Measurements from ENCODE around the gene AKAP9.

The AKAP9 gene

GRCh38 chr7:92035576-92035975 is 94.9 kb downstream of the AKAP9 start:
- no peak overlapping the region for H3K4me3 ChIP-seq (ENCODE audit: low read length)
- no peaks in the 10 kb centered on the region for H3K4me1 ChIP-seq (ENCODE audit: control insufficient read depth, low read length)
- no peaks in the 10 kb centered on the region for H3F3A ChIP-seq (ENCODE audit: control insufficient read depth, insufficient read depth)
- no peaks in the 10 kb centered on the region; the same call in 1 of the 2 replicates for H3K9me2 ChIP-seq (replicated peaks; ENCODE audit: control insufficient read depth, low read length)
- H3K9me3 ChIP-seq (ENCODE audit: control insufficient read depth, insufficient read depth, low read length): no peaks in the 10 kb centered on the region
- H3K27me3 ChIP-seq (ENCODE audit: control insufficient read depth, low read length): no peaks in the 10 kb centered on the region
- H3K36me3 ChIP-seq (ENCODE audit: control insufficient read depth, low read length): peaks cover 23% of the 10 kb centered on the region
- no peak for TF ChIP-seq EZH2phosphoT487 (IDR thresholded peaks at IDR 0.05; ENCODE audit: borderline replicate concordance, low read length)
- TF ChIP-seq, protein P1, sequence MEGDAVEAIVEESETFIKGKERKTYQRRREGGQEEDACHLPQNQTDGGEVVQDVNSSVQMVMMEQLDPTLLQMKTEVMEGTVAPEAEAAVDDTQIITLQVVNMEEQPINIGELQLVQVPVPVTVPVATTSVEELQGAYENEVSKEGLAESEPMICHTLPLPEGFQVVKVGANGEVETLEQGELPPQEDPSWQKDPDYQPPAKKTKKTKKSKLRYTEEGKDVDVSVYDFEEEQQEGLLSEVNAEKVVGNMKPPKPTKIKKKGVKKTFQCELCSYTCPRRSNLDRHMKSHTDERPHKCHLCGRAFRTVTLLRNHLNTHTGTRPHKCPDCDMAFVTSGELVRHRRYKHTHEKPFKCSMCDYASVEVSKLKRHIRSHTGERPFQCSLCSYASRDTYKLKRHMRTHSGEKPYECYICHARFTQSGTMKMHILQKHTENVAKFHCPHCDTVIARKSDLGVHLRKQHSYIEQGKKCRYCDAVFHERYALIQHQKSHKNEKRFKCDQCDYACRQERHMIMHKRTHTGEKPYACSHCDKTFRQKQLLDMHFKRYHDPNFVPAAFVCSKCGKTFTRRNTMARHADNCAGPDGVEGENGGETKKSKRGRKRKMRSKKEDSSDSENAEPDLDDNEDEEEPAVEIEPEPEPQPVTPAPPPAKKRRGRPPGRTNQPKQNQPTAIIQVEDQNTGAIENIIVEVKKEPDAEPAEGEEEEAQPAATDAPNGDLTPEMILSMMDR (IDR thresholded peaks at IDR 0.05; ENCODE audit: low read depth, low read length, poor library complexity, severe bottlenecking): no peak
- H4K20me1 ChIP-seq (ENCODE audit: control insufficient read depth, insufficient read depth, low read depth, low read length): no peaks in the 10 kb centered on the region
- H3K4me2 ChIP-seq (ENCODE audit: low read length): no peak overlapping the region
- no peak overlapping the region for H3K27ac ChIP-seq (ENCODE audit: low read depth, low read length)
- H3K79me2 ChIP-seq (ENCODE audit: control insufficient read depth, low read length): no peaks in the 10 kb centered on the region

- H3K4me1 ChIP-seq (ENCODE audit: control insufficient read depth, low read length): peaks cover 4% of the 10 kb centered on the region; the same call in 1 of the 2 replicates
- no peaks in the 10 kb centered on the region for H3K9me2 ChIP-seq (replicated peaks; ENCODE audit: control insufficient read depth, low read length)
- no peak overlapping the region for H3K4me2 ChIP-seq (ENCODE audit: low read length)
- H3K27me3 ChIP-seq (ENCODE audit: control insufficient read depth, low read length): no peaks in the 10 kb centered on the region
- H3F3A ChIP-seq (ENCODE audit: control insufficient read depth, insufficient read depth): 0 out of 2 replicates have a peak, but pooled peaks cover 5% of the 10 kb centered on the region
- no peaks in the 10 kb centered on the region for H3K79me2 ChIP-seq (ENCODE audit: control insufficient read depth, low read length)
- no peaks in the 10 kb centered on the region for H4K20me1 ChIP-seq (ENCODE audit: control insufficient read depth, insufficient read depth, low read depth, low read length)
- no peak for TF ChIP-seq EZH2phosphoT487 (IDR thresholded peaks at IDR 0.05; ENCODE audit: borderline replicate concordance, low read length)
- TF ChIP-seq, protein P1 (IDR thresholded peaks at IDR 0.05; ENCODE audit: low read depth, low read length, poor library complexity, severe bottlenecking): no peak
- no peak overlapping the region for H3K27ac ChIP-seq (ENCODE audit: low read depth, low read length)
- peaks cover 40% of the 10 kb centered on the region for H3K36me3 ChIP-seq (ENCODE audit: control insufficient read depth, low read length)
- H3K4me3 ChIP-seq (ENCODE audit: low read length): no peak overlapping the region
- H3K9me3 ChIP-seq (ENCODE audit: control insufficient read depth, insufficient read depth, low read length): no peaks in the 10 kb centered on the region
Observed at GRCh38 chr7:92039900-92040299, 99.2 kb downstream of the AKAP9 start.

DNA sequence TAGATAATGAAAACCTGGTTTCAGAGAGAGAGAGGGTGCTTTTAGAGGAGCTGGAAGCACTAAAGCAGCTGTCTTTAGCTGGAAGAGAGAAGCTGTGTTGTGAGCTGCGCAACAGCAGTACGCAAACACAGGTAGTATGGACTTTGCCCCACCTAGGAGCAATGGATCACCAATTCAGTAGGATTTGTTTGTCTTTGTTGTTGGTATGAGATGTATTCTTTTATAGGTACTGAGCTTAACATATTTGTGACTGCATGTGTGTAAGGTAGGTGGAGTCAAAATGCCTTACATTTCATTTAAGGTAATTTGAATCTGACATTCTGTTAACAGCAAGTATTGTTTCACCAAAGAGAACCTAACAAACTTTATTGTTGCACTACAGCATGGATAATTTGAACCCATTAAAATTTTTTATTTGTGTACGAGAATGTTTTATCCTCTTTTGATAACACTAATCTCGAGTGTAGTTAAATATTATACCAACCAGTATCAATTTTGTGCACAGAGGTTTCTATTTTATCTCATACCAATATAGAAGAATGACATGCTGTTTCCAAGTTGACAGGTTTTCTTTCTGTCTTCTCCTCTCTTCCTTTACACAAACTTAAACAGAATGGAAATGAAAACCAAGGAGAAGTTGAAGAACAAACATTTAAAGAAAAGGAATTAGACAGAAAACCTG is 101.5 kb downstream of the AKAP9 start:
- Histone ChIP-seq H3K9me3 (ENCODE audit: control insufficient read depth, insufficient read depth, low read length) (no peaks in the 10 kb centered on the region), H3K4me3 (ENCODE audit: low read length) (no peak overlapping the region), H3K9me2 (replicated peaks; ENCODE audit: control insufficient read depth, low read length) (no peaks in the 10 kb centered on the region), H4K20me1 (ENCODE audit: control insufficient read depth, insufficient read depth, low read depth, low read length) (no peaks in the 10 kb centered on the region), H3K27me3 (ENCODE audit: control insufficient read depth, low read length) (no peaks in the 10 kb centered on the region), H3K36me3 (ENCODE audit: control insufficient read depth, low read length) (peaks cover 60% of the 10 kb centered on the region), H3K4me2 (ENCODE audit: low read length) (no peak overlapping the region), H3F3A (ENCODE audit: control insufficient read depth, insufficient read depth) (0 out of 2 replicates have a peak, but pooled peaks cover 5% of the 10 kb centered on the region), H3K27ac (ENCODE audit: low read depth, low read length) (no peak overlapping the region), H3K79me2 (ENCODE audit: control insufficient read depth, low read length) (no peaks in the 10 kb centered on the region), H3K4me1 (ENCODE audit: control insufficient read depth, low read length) (peaks cover 4% of the 10 kb centered on the region; the same call in 1 of the 2 replicates)
- TF ChIP-seq, protein P1 (IDR thresholded peaks at IDR 0.05; ENCODE audit: low read depth, low read length, poor library complexity, severe bottlenecking): no peak
- no peak for TF ChIP-seq EZH2phosphoT487 (IDR thresholded peaks at IDR 0.05; ENCODE audit: borderline replicate concordance, low read length)
